Measurements from ENCODE around the gene VAT1.

- no peak for TF ChIP-seq POLR2A (IDR thresholded peaks at IDR 0.05)
- TF ChIP-seq CTCF (IDR thresholded peaks at IDR 0.05 in 8 of 11, conservative IDR thresholded peaks at IDR 0.05 in 3 of 11), result peak in 6 of 11 experiments; percentile 14 to 40 (median 26)
- peak; percentile 6 to 61 (median 41) for TF ChIP-seq POLR2AphosphoS5 (IDR thresholded peaks at IDR 0.05)
These were observed 41.3 kb downstream of the VAT1 start for GRCh38 chr17:42980766-42981397.
